Ramos (cell line): ENCODE measurements around the gene APEX2.
"Not testable (repeated sequence)": the region's sequence is repeated elsewhere in the genome, so short reads cannot be mapped to it uniquely, and the experiment has no call there.

ENCODE experiments used
- in situ Hi-C: fragments of 300-500 bp; cut with MboI; formaldehyde crosslinking; loops from one replicate; pipeline ENCODE4 v1.14.3; 2022; ENCODE audit warnings: low sequenced_read_pairs; ENCODE audit not compliant: unreplicated experiment

Gene APEX2

GRCh38 chrX:54999717-55000598, at the start of gene APEX2:
Gene APEX2 (plus strand): TSS chrX:55000363. CDS start chrX:55000423, 60 bp downstream.
- in situ Hi-C loops = no loop called here

- in situ Hi-C loops = no loop called here
These were observed 49.3 kb upstream of the APEX2 start for GRCh38 chrX:54950730-54951375.

- in situ Hi-C loops = no loop called here
These were observed 38.4 kb upstream of the APEX2 start for GRCh38 chrX:54961750-54962149.

- in situ Hi-C loops = no loop called here
These were observed 35.2 kb upstream of the APEX2 start for GRCh38 chrX:54964766-54965497.

GRCh38 chrX:54977387-54977786, 22.8 kb upstream of the APEX2 start:
- in situ Hi-C loops = no loop called here

GRCh38 chrX:54978448-54978847, 21.7 kb upstream of the APEX2 start:
- in situ Hi-C loops = no loop called here

GRCh38 chrX:54979432-54979831, 20.7 kb upstream of the APEX2 start:
- in situ Hi-C loops = no loop called here

- in situ Hi-C loops = no loop called here
These were observed 19.8 kb upstream of the APEX2 start for GRCh38 chrX:54980334-54980733.

GRCh38 chrX:54983306-54983705, 16.9 kb upstream of the APEX2 start:
- in situ Hi-C loops = not testable (repeated sequence)

- in situ Hi-C loops = no loop called here
These were observed 8.5 kb upstream of the APEX2 start for GRCh38 chrX:54991706-54992105.

GRCh38 chrX:54992911-54993622, 7.1 kb upstream of the APEX2 start:
- in situ Hi-C loops = no loop called here

GRCh38 chrX:54994099-54994498, 6.1 kb upstream of the APEX2 start, which contains the start of gene PFKFB1:
Gene PFKFB1 (minus strand): TSS chrX:54994188. CDS start chrX:54994007, 181 bp downstream.
- in situ Hi-C loops = no loop called here

GRCh38 chrX:54994668-54995351, 5.4 kb upstream of the APEX2 start:
- in situ Hi-C loops = no loop called here

- in situ Hi-C loops = no loop called here
These were observed 4.5 kb upstream of the APEX2 start for GRCh38 chrX:54995621-54996020.

GRCh38 chrX:55004231-55004630, 4.1 kb downstream of the APEX2 start:
- in situ Hi-C loops = no loop called here

- in situ Hi-C loops = no loop called here
These were observed 5.1 kb downstream of the APEX2 start for GRCh38 chrX:55005256-55005655.

- in situ Hi-C loops = no loop called here
These were observed 6.9 kb downstream of the APEX2 start for GRCh38 chrX:55006827-55007621.

GRCh38 chrX:55007656-55008055, 7.5 kb downstream of the APEX2 start:
- in situ Hi-C loops = no loop called here
